ENCODE data around the gene NOL7. TPM values are rescaled to one million over a fixed set of nuclear protein-coding genes. Genes with fewer than 3 reads are reported as not detected.

The NOL7 gene
- total and polyA plus RNA-seq, 2 of the 8 experiments (the other 6 are each of a cell fraction or from before 2014, with no cell fraction given) = 16.4 to 70.4 TPM

DNA sequence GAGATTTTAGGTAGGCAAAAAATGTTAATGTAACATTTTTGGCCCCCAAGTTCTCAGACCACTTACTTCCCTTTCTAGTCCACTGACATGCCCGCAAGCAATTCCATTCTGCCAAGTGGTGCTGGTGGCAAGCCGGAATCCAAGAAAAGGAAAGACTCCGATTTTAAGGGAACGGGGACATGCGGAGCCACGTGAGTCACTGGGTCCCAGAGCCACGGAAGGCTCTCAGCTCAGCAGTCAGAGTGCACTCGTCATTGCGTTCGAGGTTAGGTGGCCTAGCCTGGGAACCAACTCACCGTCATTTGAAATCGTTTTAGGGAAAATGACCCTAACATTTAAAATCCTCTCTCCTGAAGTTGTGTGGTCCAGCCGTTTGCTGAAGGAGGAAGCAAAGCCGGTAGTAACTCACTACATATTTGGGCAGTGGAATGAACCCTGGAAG lies 41.4 kb upstream of the NOL7 start:
- TF ChIP-seq, protein P1, sequence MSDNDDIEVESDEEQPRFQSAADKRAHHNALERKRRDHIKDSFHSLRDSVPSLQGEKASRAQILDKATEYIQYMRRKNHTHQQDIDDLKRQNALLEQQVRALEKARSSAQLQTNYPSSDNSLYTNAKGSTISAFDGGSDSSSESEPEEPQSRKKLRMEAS (IDR thresholded peaks at IDR 0.05) = peak; percentile 73
- TF ChIP-seq CTBP2 (IDR thresholded peaks at IDR 0.05; ENCODE audit: borderline replicate concordance, insufficient read depth, insufficient read length, low read length) (no peak), RAD21 (IDR thresholded peaks at IDR 0.05 in 1 of 2, conservative IDR thresholded peaks at IDR 0.05 in 1 of 2; ENCODE audit: low read depth in 2 of 2, low read length in 2 of 2) (no peak)
- no peaks in the 10 kb centered on the region for H3K27me3 ChIP-seq (replicated peaks in 1 of 4; ENCODE audit: control insufficient read depth in 3 of 4, extremely low read depth in 1 of 4, insufficient read depth in 3 of 4, low read length in 3 of 4)
- H2BK20ac ChIP-seq (ENCODE audit: low read length) = no peak overlapping the region
- ChIA-PET POLR2A (ENCODE audit: partially characterized antibody) (interaction anchor here (0.7 to 5.1 kb wide), 13 partner anchors 11 to 245 kb away, joined by 3 to 32 read pairs (median 7); partner anchors contain the start of genes GFOD1, NOL7 and TBC1D7), CTCF (ENCODE audit: partially characterized antibody) (interaction anchor here (0.9 to 3.9 kb wide), 14 partner anchors 11 to 236 kb away, joined by 3 to 24 read pairs (median 3); no protein-coding TSS in a partner anchor)
- peak overlapping the region in 3 of 4 experiments; percentile 60 to 77 (median 76); a peak in 6 of 7 replicates for H3K9ac ChIP-seq (replicated peaks in 1 of 4; ENCODE audit: extremely low read depth in 1 of 4, low read depth in 3 of 4, low read length in 3 of 4)
- H3K4me3 ChIP-seq (ENCODE audit: extremely low read depth in 1 of 4, insufficient read depth in 2 of 4, low read depth in 3 of 4, low read length in 4 of 4) = peak overlapping the region; percentile 55 to 78 (median 66)
- H3K4me2 ChIP-seq (ENCODE audit: insufficient read depth in 1 of 2, low read depth in 2 of 2, low read length in 2 of 2) = peak overlapping the region; percentile 71 to 83
- H2AK5ac ChIP-seq (ENCODE audit: low read depth, low read length) = peak overlapping the region; percentile 17; the same call in 1 of the 2 replicates
- H3K23ac ChIP-seq (ENCODE audit: insufficient read length) = no peak overlapping the region
- H3K4ac ChIP-seq (replicated peaks; ENCODE audit: insufficient read length, low read depth, low read length) = no peak overlapping the region
- peaks cover 0 to 23% of the 10 kb centered on the region in 2 experiments; a peak in 2 of 4 replicates for H3K79me2 ChIP-seq (ENCODE audit: control insufficient read depth in 1 of 2, insufficient read depth in 2 of 2, low read length in 2 of 2)
- peak overlapping the region; percentile 71 for H3K27ac ChIP-seq (ENCODE audit: low read depth, low read length)
- H3K79me1 ChIP-seq (ENCODE audit: low read depth, low read length) = no peaks in the 10 kb centered on the region
- H3K4me1 ChIP-seq (replicated peaks in 1 of 4; ENCODE audit: control insufficient read depth in 3 of 4, insufficient read depth in 4 of 4, low read length in 3 of 4) = peaks cover 0 to 6% (median 5%) of the 10 kb centered on the region in 4 experiments; a peak in 6 of 7 replicates
- H3K36me3 ChIP-seq (ENCODE audit: control insufficient read depth in 2 of 4, insufficient read depth in 4 of 4, low read length in 3 of 4) = no peaks in the 10 kb centered on the region
- peak overlapping the region; percentile 56 for H2BK120ac ChIP-seq (replicated peaks; ENCODE audit: low read depth, low read length)
- no peak for DNase-seq (ENCODE audit: low read depth in 1 of 2, low spot score in 2 of 2)
- H4K8ac ChIP-seq (ENCODE audit: extremely low read depth, insufficient read depth, low read length) = peak overlapping the region; percentile 22; the same call in 1 of the 2 replicates
- H2BK5ac ChIP-seq (ENCODE audit: low read depth, low read length) = peak overlapping the region; percentile 93
- peak overlapping the region; percentile 88; the same call in 1 of the 2 replicates for H2BK12ac ChIP-seq (ENCODE audit: low read depth, low read length)
- no peaks in the 10 kb centered on the region for H4K20me1 ChIP-seq (replicated peaks in 1 of 2; ENCODE audit: control insufficient read depth in 1 of 2, insufficient read depth in 2 of 2, low read length in 2 of 2)
- peak overlapping the region; percentile 91 for H3K18ac ChIP-seq (ENCODE audit: extremely low read depth, low read length)
- H2AFZ ChIP-seq (ENCODE audit: low read length) = peak overlapping the region; percentile 95
- peak overlapping the region; percentile 76 for H4K91ac ChIP-seq (replicated peaks; ENCODE audit: insufficient read length, low read length)
- no peak overlapping the region for H3K14ac ChIP-seq (ENCODE audit: insufficient read length)
- H3K56ac ChIP-seq (replicated peaks; ENCODE audit: insufficient read length, low read depth, low read length) = no peak overlapping the region
- peak overlapping the region; percentile 67 for H4K5ac ChIP-seq (ENCODE audit: insufficient read length, low read depth, low read length)
- H3K9me3 ChIP-seq (ENCODE audit: insufficient read depth in 2 of 2, low read depth in 1 of 2, low read length in 1 of 2) = no peaks in the 10 kb centered on the region
- no peak for FAIRE-seq
- 0 out of 2 replicates have a peak overlapping the region, but pooled peaks have one; percentile 83 for H2BK15ac ChIP-seq (ENCODE audit: low read length)
- WGBS, 2 experiments (ENCODE audit: extremely low coverage in 1 of 2, insufficient coverage in 1 of 2, insufficient read length in 1 of 2, insufficient replicate concordance in 2 of 2, low coverage in 1 of 2, low lambda C conversion rate in 2 of 2, missing lambda C conversion rate in 1 of 2) = 16% methylated on average over 14 of the region's 14 CpGs; no CpG with 5 or more reads in 1 of the 2 experiments
- peaks cover 5% of the 10 kb centered on the region for H3K23me2 ChIP-seq (ENCODE audit: low read depth, low read length)
